Measurements from ENCODE around the gene RPL28. TPM values are rescaled to one million over a fixed set of nuclear protein-coding genes. Genes with fewer than 3 reads are reported as not detected.

RPL28 gene
- 334 TPM for total RNA-seq

GRCh38 chr19:55385724-55386492 is at the start of gene RPL28:
TSS of gene RPL28 (plus strand) at chr19:55385932. CDS start at chr19:55386358, 426 bp downstream.

GRCh38 chr19:55339105-55339888 is 46.4 kb upstream of the RPL28 start, which contains the start of gene KMT5C:
TSS of gene KMT5C (plus strand) at chr19:55339876. CDS start at chr19:55341937, 2,061 bp downstream.

GRCh38 chr19:55354698-55355212 is 31.0 kb upstream of the RPL28 start, which contains the start of gene COX6B2:
TSS of gene COX6B2 (minus strand) at chr19:55354719. CDS start at chr19:55354521, 198 bp downstream.

GRCh38 chr19:55362990-55363716 is 22.6 kb upstream of the RPL28 start, which contains the start of gene GARIN5B:
TSS of gene GARIN5B (minus strand) at chr19:55363260. CDS start at chr19:55363066, 194 bp downstream.

GRCh38 chr19:55370305-55370988 is 15.3 kb upstream of the RPL28 start, which contains the start of gene IL11:
TSS of gene IL11 (minus strand) at chr19:55370463. CDS start at chr19:55370310, 153 bp downstream.

GRCh38 chr19:55376241-55376933 is 9.3 kb upstream of the RPL28 start, which contains the start of gene TMEM190:
TSS of gene TMEM190 (plus strand) at chr19:55376826. CDS start at chr19:55376854, 28 bp downstream.

GRCh38 chr19:55384131-55384919 is 1.4 kb upstream of the RPL28 start, which contains the start of gene TMEM238:
TSS of gene TMEM238 (minus strand) at chr19:55384292. CDS start at chr19:55384259, 33 bp downstream.

GRCh38 chr19:55407550-55407799 is 21.7 kb downstream of the RPL28 start, which contains the start of gene UBE2S:
TSS of gene UBE2S (minus strand) at chr19:55407788. CDS start at chr19:55407589, 199 bp downstream.

GRCh38 chr19:55443045-55443823 is 57.5 kb downstream of the RPL28 start, which contains the start of gene SHISA7:
TSS of gene SHISA7 (minus strand) at chr19:55443300. CDS start at chr19:55442863, 437 bp downstream.

Other genes with a start within 250 kb of the RPL28 start
- gene TNNT1, start 236.7 kb upstream of the RPL28 start, total RNA-seq = 26.9 TPM
- 1.1 TPM for gene TNNI3, start 228.2 kb upstream of the RPL28 start, total RNA-seq
- 5.2 TPM for gene DNAAF3, start 219.3 kb upstream of the RPL28 start, total RNA-seq
- gene SYT5, start 205.6 kb upstream of the RPL28 start, total RNA-seq = not detected
- 0.76 TPM for gene PTPRH, start 176.4 kb upstream of the RPL28 start, total RNA-seq
- 1.3 TPM for gene TMEM86B, start 157.2 kb upstream of the RPL28 start, total RNA-seq
- 37.1 TPM for gene PPP6R1, start 126.9 kb upstream of the RPL28 start, total RNA-seq
- gene HSPBP1, start 105.8 kb upstream of the RPL28 start, total RNA-seq = 28.1 TPM
- gene BRSK1, start 101.9 kb upstream of the RPL28 start, total RNA-seq = 11.2 TPM
- 2.1 TPM for gene TMEM150B, start 60.6 kb upstream of the RPL28 start, total RNA-seq
- 22.5 TPM for gene KMT5C, start 46.1 kb upstream of the RPL28 start, total RNA-seq
- 0.12 TPM for gene COX6B2, start 31.2 kb upstream of the RPL28 start, total RNA-seq
- gene GARIN5B, start 22.7 kb upstream of the RPL28 start, total RNA-seq = not detected
- gene IL11, start 15.5 kb upstream of the RPL28 start, total RNA-seq = 0.41 TPM
- gene TMEM190, start 9.1 kb upstream of the RPL28 start, total RNA-seq = not detected
- gene TMEM238, start 1.6 kb upstream of the RPL28 start, total RNA-seq = 1.6 TPM
- gene UBE2S, start 21.9 kb downstream of the RPL28 start, total RNA-seq = 21.2 TPM
- gene SHISA7, start 57.4 kb downstream of the RPL28 start, total RNA-seq = 0.12 TPM
- 80.6 TPM for gene ISOC2, start 75.7 kb downstream of the RPL28 start, total RNA-seq
- gene C19orf85, start 78.8 kb downstream of the RPL28 start, total RNA-seq = not detected
- gene ZNF628, start 90.7 kb downstream of the RPL28 start, total RNA-seq = 5.6 TPM
- gene NAT14, start 99.3 kb downstream of the RPL28 start, total RNA-seq = 19.6 TPM
- gene SSC5D, start 102.5 kb downstream of the RPL28 start, total RNA-seq = 5.3 TPM
- 0.35 TPM for gene SBK2, start 151.2 kb downstream of the RPL28 start, total RNA-seq
- not detected for gene SBK3, start 159.6 kb downstream of the RPL28 start, total RNA-seq
- 10.0 TPM for gene ZNF579, start 194.9 kb downstream of the RPL28 start, total RNA-seq
- 9.2 TPM for gene FIZ1, start 213.6 kb downstream of the RPL28 start, total RNA-seq
- gene ZNF524, start 214.4 kb downstream of the RPL28 start, total RNA-seq = 13.3 TPM
- 10.3 TPM for gene ZNF865, start 219.7 kb downstream of the RPL28 start, total RNA-seq
- gene ZNF784, start 238.6 kb downstream of the RPL28 start, total RNA-seq = 14.7 TPM